NCI-H2029 (cell line): ENCODE results near the gene MORN1.
"Not testable (repeated sequence)": the region's sequence is repeated elsewhere in the genome, so short reads cannot be mapped to it uniquely, and the experiment has no call there.

Experiments
- DNase-seq: peaks from one replicate; lab custom pipeline; 2025; lab: John Stamatoyannopoulos, UW

The MORN1 gene

GRCh38 chr1:2337081-2337480, 54.3 kb downstream of the MORN1 start:
- no peak for DNase-seq

GRCh38 chr1:2336499-2336898, 54.9 kb downstream of the MORN1 start:
- no peak for DNase-seq

- DNase-seq = no peak
Measured at GRCh38 chr1:2335721-2336455, 55.5 kb downstream of the MORN1 start.

- DNase-seq = no peak
Measured at GRCh38 chr1:2334883-2335534, 56.3 kb downstream of the MORN1 start.

- DNase-seq = no peak
Measured at GRCh38 chr1:2334366-2334765, 57.0 kb downstream of the MORN1 start.

GRCh38 chr1:2331580-2331979, 59.8 kb downstream of the MORN1 start:
- not testable (repeated sequence) for DNase-seq

GRCh38 chr1:2331200-2331544, 60.2 kb downstream of the MORN1 start:
- DNase-seq = no peak

- DNase-seq = no peak
Measured at GRCh38 chr1:2330519-2331199, 60.7 kb downstream of the MORN1 start.

GRCh38 chr1:2330035-2330434, 61.3 kb downstream of the MORN1 start:
- no peak for DNase-seq

- no peak for DNase-seq
Measured at GRCh38 chr1:2328676-2329455, 62.5 kb downstream of the MORN1 start.

- no peak for DNase-seq
Measured at GRCh38 chr1:2327841-2328240, 63.5 kb downstream of the MORN1 start.

- DNase-seq = not testable (repeated sequence)
Measured at GRCh38 chr1:2327162-2327561, 64.2 kb downstream of the MORN1 start.

GRCh38 chr1:2326524-2326923, 64.8 kb downstream of the MORN1 start:
- DNase-seq = no peak

- no peak for DNase-seq
Measured at GRCh38 chr1:2324553-2325366, 66.6 kb downstream of the MORN1 start.

GRCh38 chr1:2323451-2323974, 67.8 kb downstream of the MORN1 start:
- DNase-seq = no peak

- DNase-seq = no peak
Measured at GRCh38 chr1:2322581-2323211, 68.7 kb downstream of the MORN1 start.

- no peak for DNase-seq
Measured at GRCh38 chr1:2322065-2322571, 69.2 kb downstream of the MORN1 start.

GRCh38 chr1:2320760-2321667, 70.3 kb downstream of the MORN1 start:
- no peak for DNase-seq

- no peak for DNase-seq
Measured at GRCh38 chr1:2320006-2320405, 71.3 kb downstream of the MORN1 start.

GRCh38 chr1:2319291-2319690, 72.1 kb downstream of the MORN1 start:
- DNase-seq = no peak
